Measurements from ENCODE around the gene RPP25. TPM values are rescaled to one million over a fixed set of nuclear protein-coding genes. Genes with fewer than 3 reads are reported as not detected.

RPP25 gene
- total and polyA plus RNA-seq, 4 donors: 2.2 to 3.3 (median 2.3) TPM

DNA sequence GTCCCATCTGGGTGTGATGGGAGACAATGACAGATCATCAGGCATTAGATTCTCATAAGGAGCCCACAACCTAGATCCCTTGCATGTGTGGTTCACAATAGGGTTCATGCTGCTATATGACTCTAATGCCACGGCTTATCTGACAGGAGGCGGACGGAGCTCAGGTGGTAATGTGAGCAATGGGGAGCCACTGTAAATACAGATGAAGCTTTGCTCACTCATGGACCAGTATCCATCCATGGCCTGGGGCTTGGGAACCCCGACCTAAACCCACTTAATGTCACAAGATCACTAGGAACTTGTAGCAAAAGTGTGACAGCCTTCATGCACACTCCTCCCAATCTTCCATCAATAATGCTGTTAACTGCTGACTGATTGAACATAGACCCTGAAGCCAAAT, 47.9 kb downstream of the RPP25 start (continued):
- TF ChIP-seq REST (IDR thresholded peaks at IDR 0.05) (no peak), CTCF (IDR thresholded peaks at IDR 0.05; ENCODE audit: low read depth, low read length, missing input control) (no peak)

DNA sequence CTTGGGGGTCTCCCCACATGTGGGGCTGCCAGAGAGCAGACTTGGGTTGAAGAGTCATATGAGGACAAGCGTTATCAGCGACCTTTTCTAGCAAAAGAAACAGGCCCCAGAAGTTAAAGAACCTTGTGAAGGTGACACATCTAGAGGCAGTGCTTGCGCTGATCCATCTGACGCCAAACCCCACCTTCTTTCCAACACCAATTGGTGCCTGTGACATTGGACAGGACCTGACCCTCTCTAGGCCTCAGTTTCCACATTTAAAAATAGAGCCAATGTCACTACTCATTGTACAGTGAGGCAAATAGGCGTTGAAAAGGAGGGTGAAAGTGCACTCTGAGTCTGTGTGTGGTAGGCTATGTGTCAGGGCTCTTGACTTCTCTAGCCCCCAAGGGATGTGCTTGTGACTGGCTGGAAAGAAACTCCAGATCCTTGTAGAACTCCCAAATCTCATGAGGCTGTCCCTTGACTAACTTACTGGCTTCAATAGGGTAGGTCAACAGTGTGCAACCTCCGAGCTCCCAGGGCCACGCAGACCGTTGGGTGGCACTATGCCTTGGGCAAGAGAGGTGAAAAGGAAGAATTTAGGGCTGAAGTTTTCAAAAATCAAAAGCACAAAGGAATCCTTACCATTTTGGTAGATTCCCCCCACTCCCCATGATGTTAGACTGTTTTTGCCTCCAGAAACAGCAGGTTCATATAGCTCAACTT, 49.3 kb downstream of the RPP25 start:
- Histone ChIP-seq H3K27me3 (ENCODE audit: control insufficient read depth in 4 of 4, insufficient read depth in 4 of 4, low read length in 3 of 4) (no peaks in the 10 kb centered on the region), H3K27ac (ENCODE audit: low read depth in 1 of 2, low read length in 2 of 2) (peak overlapping the region; percentile 83 to 90), H3K4me3 (ENCODE audit: low read depth in 1 of 3, low read length in 3 of 3) (peak overlapping the region; percentile 67 to 94 (median 80)), H3K36me3 (ENCODE audit: control insufficient read depth in 4 of 4, insufficient read depth in 3 of 4, low read depth in 1 of 4, low read length in 3 of 4) (peaks cover 0 to 14% (median 8%) of the 10 kb centered on the region in 4 donors), H3K4me1 (ENCODE audit: control insufficient read depth in 4 of 4, insufficient read depth in 4 of 4, low read length in 3 of 4) (peaks cover 3 to 19% (median 17%) of the 10 kb centered on the region in 4 donors), H3K9me3 (ENCODE audit: control insufficient read depth in 4 of 4, low read length in 3 of 4) (no peaks in the 10 kb centered on the region), H3K9ac (ENCODE audit: low read depth in 1 of 2, low read length in 2 of 2) (peak overlapping the region; percentile 46 to 79)
- no peak for DNase-seq (ENCODE audit: low spot score)
- TF ChIP-seq YY1 (IDR thresholded peaks at IDR 0.05): no peak
- 28% methylated on average over 8 of the region's 8 CpGs for WGBS

- peak within 1 kb of the TSS; percentile 67 to 94 (median 80) for H3K4me3 ChIP-seq (ENCODE audit: low read depth in 1 of 3, low read length in 3 of 3)
- H3K27ac ChIP-seq (ENCODE audit: low read depth in 1 of 2, low read length in 2 of 2): peak within 1 kb of the TSS; percentile 83 to 90
- peak within 1 kb of the TSS; percentile 54 to 79 for H3K9ac ChIP-seq (ENCODE audit: low read depth in 1 of 2, low read length in 2 of 2)
- H3K36me3 ChIP-seq (ENCODE audit: control insufficient read depth in 4 of 4, insufficient read depth in 3 of 4, low read depth in 1 of 4, low read length in 3 of 4): peaks cover 0 to 16% (median 7%) of the 10 kb centered on the region in 4 donors
- TF ChIP-seq CTCF (IDR thresholded peaks at IDR 0.05; ENCODE audit: low read depth, low read length, missing input control) (no peak), JUND (IDR thresholded peaks at IDR 0.05) (no peak), RXRA (IDR thresholded peaks at IDR 0.05) (peak in 1 of 2 donors; percentile 7), TAF1 (conservative IDR thresholded peaks at IDR 0.05) (no peak), NR2F2 (IDR thresholded peaks at IDR 0.05) (no peak), MAX (IDR thresholded peaks at IDR 0.05) (no peak), HNF4A (conservative IDR thresholded peaks at IDR 0.05) (no peak), REST (IDR thresholded peaks at IDR 0.05) (no peak), ATF3 (IDR thresholded peaks at IDR 0.05) (no peak), RAD21 (IDR thresholded peaks at IDR 0.05) (no peak), FOXA1 (IDR thresholded peaks at IDR 0.05) (no peak), YY1 (IDR thresholded peaks at IDR 0.05) (peak; percentile 98)
- TF ChIP-seq, protein P1, sequence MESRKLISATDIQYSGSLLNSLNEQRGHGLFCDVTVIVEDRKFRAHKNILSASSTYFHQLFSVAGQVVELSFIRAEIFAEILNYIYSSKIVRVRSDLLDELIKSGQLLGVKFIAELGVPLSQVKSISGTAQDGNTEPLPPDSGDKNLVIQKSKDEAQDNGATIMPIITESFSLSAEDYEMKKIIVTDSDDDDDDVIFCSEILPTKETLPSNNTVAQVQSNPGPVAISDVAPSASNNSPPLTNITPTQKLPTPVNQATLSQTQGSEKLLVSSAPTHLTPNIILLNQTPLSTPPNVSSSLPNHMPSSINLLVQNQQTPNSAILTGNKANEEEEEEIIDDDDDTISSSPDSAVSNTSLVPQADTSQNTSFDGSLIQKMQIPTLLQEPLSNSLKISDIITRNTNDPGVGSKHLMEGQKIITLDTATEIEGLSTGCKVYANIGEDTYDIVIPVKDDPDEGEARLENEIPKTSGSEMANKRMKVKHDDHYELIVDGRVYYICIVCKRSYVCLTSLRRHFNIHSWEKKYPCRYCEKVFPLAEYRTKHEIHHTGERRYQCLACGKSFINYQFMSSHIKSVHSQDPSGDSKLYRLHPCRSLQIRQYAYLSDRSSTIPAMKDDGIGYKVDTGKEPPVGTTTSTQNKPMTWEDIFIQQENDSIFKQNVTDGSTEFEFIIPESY (IDR thresholded peaks at IDR 0.05): no peak
- no peaks in the 10 kb centered on the region for H3K27me3 ChIP-seq (ENCODE audit: control insufficient read depth in 4 of 4, insufficient read depth in 4 of 4, low read length in 3 of 4)
- DNase-seq (ENCODE audit: low spot score): peak; percentile 89
- no peaks in the 10 kb centered on the region for H3K9me3 ChIP-seq (ENCODE audit: control insufficient read depth in 4 of 4, low read length in 3 of 4)
- peaks cover 3 to 19% (median 17%) of the 10 kb centered on the region in 4 donors for H3K4me1 ChIP-seq (ENCODE audit: control insufficient read depth in 4 of 4, insufficient read depth in 4 of 4, low read length in 3 of 4)
- WGBS: under 1% methylated on average over 74 of the region's 74 CpGs
Measured at GRCh38 chr15:74906450-74907162, 50.0 kb downstream of the RPP25 start, which contains the start of gene FAM219B. TSS of gene FAM219B (minus strand) at chr15:74906851. CDS start at chr15:74906800, 51 bp downstream.

All from liver (tissue), 9 donors.